Common myeloid progenitor, CD34-positive (primary cell): ENCODE data around the gene MTAP.

Experiments
- CTCF ChIA-PET: fragments of 350-600 bp; sonication (Branson Sonifier 250); formaldehyde crosslinking; loops from one replicate; lab custom pipeline; 2021; ENCODE audit warnings: antibody characterized with exemption; lab: Charles Lee
- POLR2A ChIA-PET: fragments of 350-600 bp; sonication (Branson Sonifier 250); formaldehyde crosslinking; loops from one replicate; lab custom pipeline; 2021; ENCODE audit warnings: antibody characterized with exemption; lab: Charles Lee
- DNase-seq, 3 donors: peaks; one replicate each; pipeline versions ENCODE4 v3.0.0 to v3.0.0-alpha.2; 2013
- H3K27ac ChIP-seq, 2 experiments: 1 replicate in 1 of 2; 2 replicates in 1 of 2; pipeline ENCODE4 v1.7.0; 2013; ENCODE audit warnings: inconsistent platforms in 2 of 2, low read length in 2 of 2, mild to moderate bottlenecking in 2 of 2, low read depth in 1 of 2, moderate library complexity in 1 of 2; ENCODE audit not compliant: severe bottlenecking in 2 of 2, insufficient read depth in 1 of 2, poor library complexity in 1 of 2
- H3K27me3 ChIP-seq, 5 experiments: replicated peaks in 2 of 5; 1 replicate in 3 of 5; 2 replicates in 2 of 5; pipeline versions ENCODE4 v1.6.1 to v1.7.0; 2013; ENCODE audit warnings: low read length in 4 of 5, mild to moderate bottlenecking in 2 of 5, moderate library complexity in 2 of 5, inconsistent platforms in 1 of 5; ENCODE audit not compliant: insufficient read depth in 5 of 5, control insufficient read depth in 4 of 5
- H3K36me3 ChIP-seq, 4 experiments: 1 replicate in 2 of 4; 2 replicates in 2 of 4; pipeline versions ENCODE4 v1.6.1 to v1.7.0; 2013; ENCODE audit warnings: low read length in 3 of 4, control low read depth in 1 of 4, mild to moderate bottlenecking in 1 of 4; ENCODE audit not compliant: control insufficient read depth in 4 of 4, insufficient read depth in 4 of 4
- H3K4me1 ChIP-seq, 4 experiments: 1 replicate in 3 of 4; 2 replicates in 1 of 4; pipeline versions ENCODE4 v1.6.1 to v1.7.1; 2013; ENCODE audit warnings: low read length in 3 of 4, mild to moderate bottlenecking in 3 of 4, control low read depth in 1 of 4, inconsistent platforms in 1 of 4, moderate library complexity in 1 of 4; ENCODE audit not compliant: control insufficient read depth in 4 of 4, insufficient read depth in 4 of 4; ENCODE audit errors: control extremely low read depth in 1 of 4
- H3K4me3 ChIP-seq, 7 experiments: 1 replicate in 4 of 7; 2 replicates in 3 of 7; pipeline versions ENCODE4 v1.5.1 to v1.7.0; 2013; ENCODE audit warnings: mild to moderate bottlenecking in 7 of 7, low read length in 6 of 7, moderate library complexity in 6 of 7, inconsistent platforms in 2 of 7, low read depth in 2 of 7, control low read depth in 1 of 7; ENCODE audit not compliant: insufficient read depth in 4 of 7, control insufficient read depth in 1 of 7; ENCODE audit errors: extremely low read depth in 1 of 7
- H3K9me3 ChIP-seq, 5 experiments: 1 replicate in 4 of 5; 2 replicates in 1 of 5; pipeline versions ENCODE4 v1.6.1 to v1.7.1; 2013; ENCODE audit warnings: low read length in 4 of 5, mild to moderate bottlenecking in 2 of 5, inconsistent platforms in 1 of 5, low read depth in 1 of 5, moderate library complexity in 1 of 5; ENCODE audit not compliant: control insufficient read depth in 4 of 5, insufficient read depth in 2 of 5; ENCODE audit errors: control extremely low read depth in 1 of 5
- WGBS: methylation state at CpG from one replicate; pipeline ENCODE4 v1.1.5; 2013; ENCODE audit not compliant: insufficient coverage; 5-methylcytosine and 5-hydroxymethylcytosine counted together

Gene MTAP

GRCh38 chr9:21803649-21804048 is 1.2 kb downstream of the MTAP start:
- POLR2A ChIA-PET: no interaction called here
- Histone ChIP-seq H3K27ac (peak overlapping the region in 1 of 2 experiments; percentile 55), H3K9me3 (no peaks in the 10 kb centered on the region), H3K36me3 (peaks cover 0 to 24% (median 5%) of the 10 kb centered on the region in 4 experiments), H3K4me3 (peak overlapping the region in 6 of 7 experiments; percentile 64 to 91 (median 84)), H3K4me1 (peaks cover 10 to 25% (median 20%) of the 10 kb centered on the region in 4 experiments), H3K27me3 (no peaks in the 10 kb centered on the region)
- DNase-seq: no peak
- WGBS: 83% methylated on average over 3 of the region's 10 CpGs
- CTCF ChIA-PET: interaction anchor here (0.6 to 6.2 kb wide), 3 partner anchors 10 to 568 kb away, joined by 3 to 29 read pairs (median 6); no protein-coding TSS in a partner anchor

GRCh38 chr9:21804331-21804730 is 1.9 kb downstream of the MTAP start:
- H3K27me3 ChIP-seq: no peaks in the 10 kb centered on the region
- H3K9me3 ChIP-seq: no peaks in the 10 kb centered on the region
- peak overlapping the region in 2 of 7 experiments; percentile 77 to 85 for H3K4me3 ChIP-seq
- peaks cover 10 to 25% (median 20%) of the 10 kb centered on the region in 4 experiments for H3K4me1 ChIP-seq
- CTCF ChIA-PET: interaction anchor here (1.0 to 6.2 kb wide), 2 partner anchors 9 to 569 kb away, joined by 3 to 29 read pairs; no protein-coding TSS in a partner anchor
- POLR2A ChIA-PET: no interaction called here
- H3K27ac ChIP-seq: no peak overlapping the region
- peaks cover 3 to 30% (median 10%) of the 10 kb centered on the region in 4 experiments for H3K36me3 ChIP-seq
- WGBS: no CpG with 5 or more reads among the region's 2 CpGs
- DNase-seq: no peak

- Histone ChIP-seq H3K9me3 (no peaks in the 10 kb centered on the region), H3K27me3 (no peaks in the 10 kb centered on the region), H3K36me3 (peaks cover 3 to 34% (median 11%) of the 10 kb centered on the region in 4 experiments), H3K27ac (no peak overlapping the region), H3K4me1 (peaks cover 10 to 25% (median 20%) of the 10 kb centered on the region in 4 experiments), H3K4me3 (no peak overlapping the region)
- CTCF ChIA-PET: interaction anchor here (6.2 kb wide), 1 partner anchor 9 kb away, joined by 29 read pairs; no protein-coding TSS in a partner anchor
- DNase-seq: no peak
- POLR2A ChIA-PET: no interaction called here
Measured at GRCh38 chr9:21804791-21805190, 2.4 kb downstream of the MTAP start.

- Histone ChIP-seq H3K27me3 (no peaks in the 10 kb centered on the region), H3K4me3 (no peak overlapping the region), H3K27ac (no peak overlapping the region), H3K4me1 (peaks cover 10 to 20% (median 17%) of the 10 kb centered on the region in 4 experiments), H3K36me3 (peaks cover 3 to 53% (median 23%) of the 10 kb centered on the region in 4 experiments), H3K9me3 (no peaks in the 10 kb centered on the region)
- CTCF ChIA-PET: interaction anchor here (0.9 to 1.3 kb wide), 3 partner anchors 8 to 231 kb away, joined by 3 to 4 read pairs (median 4); no protein-coding TSS in a partner anchor
- POLR2A ChIA-PET: no interaction called here
- 90% methylated on average over 2 of the region's 4 CpGs for WGBS
- no peak for DNase-seq
Measured at GRCh38 chr9:21806644-21807043, 4.2 kb downstream of the MTAP start.

GRCh38 chr9:21810388-21810787 is 8.0 kb downstream of the MTAP start:
- no peak overlapping the region for H3K4me3 ChIP-seq
- H3K4me1 ChIP-seq: peaks cover 2 to 7% (median 3%) of the 10 kb centered on the region in 4 experiments
- H3K36me3 ChIP-seq: peaks cover 5 to 58% (median 25%) of the 10 kb centered on the region in 4 experiments
- H3K9me3 ChIP-seq: no peaks in the 10 kb centered on the region
- H3K27ac ChIP-seq: no peak overlapping the region
- CTCF ChIA-PET: interaction anchor here (1.0 to 4.1 kb wide), 4 partner anchors 11 to 425 kb away, joined by 3 to 34 read pairs (median 4); no protein-coding TSS in a partner anchor
- no peaks in the 10 kb centered on the region for H3K27me3 ChIP-seq
- no peak for DNase-seq
- POLR2A ChIA-PET: no interaction called here
- no CpG with 5 or more reads among the region's 2 CpGs for WGBS

- H3K27me3 ChIP-seq: no peaks in the 10 kb centered on the region
- H3K4me3 ChIP-seq: no peak overlapping the region
- no peak for DNase-seq
- H3K9me3 ChIP-seq: no peaks in the 10 kb centered on the region
- ChIA-PET CTCF (interaction anchor here (0.6 to 4.1 kb wide), 5 partner anchors 11 to 602 kb away, joined by 3 to 34 read pairs (median 4); no protein-coding TSS in a partner anchor), POLR2A (no interaction called here)
- H3K27ac ChIP-seq: no peak overlapping the region
- H3K4me1 ChIP-seq: peaks cover 2 to 7% (median 3%) of the 10 kb centered on the region in 4 experiments
- WGBS: 100% methylated on average over 6 of the region's 6 CpGs
- peaks cover 9 to 63% (median 29%) of the 10 kb centered on the region in 4 experiments for H3K36me3 ChIP-seq
Measured at GRCh38 chr9:21810881-21811280, 8.4 kb downstream of the MTAP start.

GRCh38 chr9:21811914-21812313 is 9.5 kb downstream of the MTAP start:
- CTCF ChIA-PET: interaction anchor here (0.6 to 4.1 kb wide), 12 partner anchors 10 to 641 kb away, joined by 3 to 34 read pairs (median 8); partner anchors contain the start of genes CDKN2B and MTAP
- POLR2A ChIA-PET: no interaction called here
- H3K4me1 ChIP-seq: peaks cover 2 to 7% (median 3%) of the 10 kb centered on the region in 4 experiments

More at GRCh38 chr9:21811914-21812313, 9.5 kb downstream of the MTAP start:
- WGBS: 91% methylated on average over 2 of the region's 3 CpGs
- no peak overlapping the region for H3K4me3 ChIP-seq
- H3K9me3 ChIP-seq: no peaks in the 10 kb centered on the region
- DNase-seq: no peak
- H3K27ac ChIP-seq: no peak overlapping the region
- H3K36me3 ChIP-seq: peaks cover 11 to 68% (median 36%) of the 10 kb centered on the region in 4 experiments
- no peaks in the 10 kb centered on the region for H3K27me3 ChIP-seq
